HFFc6 (cell line): Measurements from ENCODE around the gene TBC1D24. TPM values are rescaled to one million over a fixed set of nuclear protein-coding genes. Genes with fewer than 3 reads are reported as not detected.
A peak's percentile ranks its signal among the peaks of the same experiment; 100 is the strongest.
"Not testable (repeated sequence)": the region's sequence is repeated elsewhere in the genome, so short reads cannot be mapped to it uniquely, and the experiment has no call there.

Experiments
- DNase-seq: peaks from one replicate; pipeline ENCODE4 v3.0.0-alpha.2; 2018
- H3K27ac Mint-ChIP-seq: 2 replicates; pipeline ENCODE4 v1.8.0; 2020; ENCODE audit warnings: mild to moderate bottlenecking, mixed read lengths
- H3K27me3 Mint-ChIP-seq: 2 replicates; pipeline ENCODE4 v1.8.0; 2021; ENCODE audit warnings: mild to moderate bottlenecking, moderate library complexity, mixed read lengths; ENCODE audit not compliant: insufficient read depth
- H3K36me3 Mint-ChIP-seq: 2 replicates; pipeline ENCODE4 v1.8.0; 2021; ENCODE audit warnings: low read depth, mixed read lengths
- H3K4me1 Mint-ChIP-seq: 2 replicates; pipeline ENCODE4 v1.8.0; 2020; ENCODE audit warnings: low read depth, mixed read lengths
- H3K4me3 Mint-ChIP-seq: 2 replicates; pipeline ENCODE4 v1.8.0; 2020; ENCODE audit warnings: mild to moderate bottlenecking, moderate library complexity, mixed read lengths
- H3K9me3 Mint-ChIP-seq: 2 replicates; pipeline ENCODE4 v1.8.0; 2020; ENCODE audit warnings: mild to moderate bottlenecking, mixed read lengths
- total RNA-seq, 6 experiments: library from RNA; stranded (reverse); fragmentation: NEBNext Ultra II Directional; extraction: Animal tissue kit (Norgen Biotek cat#: 25700); gene quantifications; 2 replicates in 1 of 6; 3 replicates in 5 of 6; pipeline ENCODE4 v1.2.3, GENCODE V29; 2021
- TF ChIP-seq, protein P1 (sequence below): fragments of 200-600 bp; sonication (generic); IDR thresholded peaks from 2 replicates; pipeline ENCODE4 v1.5.0; 2021; ENCODE audit warnings: antibody characterized with exemption, mild to moderate bottlenecking

Gene TBC1D24
- total RNA-seq, 6 experiments from 2014 or later = 15.8 to 30.3 (median 19.0) TPM

GRCh38 chr16:2432801-2433505, 42.0 kb upstream of the TBC1D24 start:
- Mint-ChIP-seq H3K36me3 (peaks cover 22% of the 10 kb centered on the region; the same call in 1 of the 2 replicates), H3K4me3 (no peak overlapping the region), H3K9me3 (no peaks in the 10 kb centered on the region), H3K4me1 (peaks cover 21% of the 10 kb centered on the region), H3K27ac (0 out of 2 replicates have a peak overlapping the region, but pooled peaks have one; percentile 24), H3K27me3 (no peaks in the 10 kb centered on the region)
- no peak for DNase-seq
- TF ChIP-seq, protein P1, sequence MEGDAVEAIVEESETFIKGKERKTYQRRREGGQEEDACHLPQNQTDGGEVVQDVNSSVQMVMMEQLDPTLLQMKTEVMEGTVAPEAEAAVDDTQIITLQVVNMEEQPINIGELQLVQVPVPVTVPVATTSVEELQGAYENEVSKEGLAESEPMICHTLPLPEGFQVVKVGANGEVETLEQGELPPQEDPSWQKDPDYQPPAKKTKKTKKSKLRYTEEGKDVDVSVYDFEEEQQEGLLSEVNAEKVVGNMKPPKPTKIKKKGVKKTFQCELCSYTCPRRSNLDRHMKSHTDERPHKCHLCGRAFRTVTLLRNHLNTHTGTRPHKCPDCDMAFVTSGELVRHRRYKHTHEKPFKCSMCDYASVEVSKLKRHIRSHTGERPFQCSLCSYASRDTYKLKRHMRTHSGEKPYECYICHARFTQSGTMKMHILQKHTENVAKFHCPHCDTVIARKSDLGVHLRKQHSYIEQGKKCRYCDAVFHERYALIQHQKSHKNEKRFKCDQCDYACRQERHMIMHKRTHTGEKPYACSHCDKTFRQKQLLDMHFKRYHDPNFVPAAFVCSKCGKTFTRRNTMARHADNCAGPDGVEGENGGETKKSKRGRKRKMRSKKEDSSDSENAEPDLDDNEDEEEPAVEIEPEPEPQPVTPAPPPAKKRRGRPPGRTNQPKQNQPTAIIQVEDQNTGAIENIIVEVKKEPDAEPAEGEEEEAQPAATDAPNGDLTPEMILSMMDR = no peak

GRCh38 chr16:2435236-2435635, 39.7 kb upstream of the TBC1D24 start:
- not testable (repeated sequence) for H3K27ac Mint-ChIP-seq, H3K4me3 Mint-ChIP-seq, H3K27me3 Mint-ChIP-seq, H3K9me3 Mint-ChIP-seq, H3K4me1 Mint-ChIP-seq, DNase-seq
- H3K36me3 Mint-ChIP-seq = peaks cover 30% of the 10 kb centered on the region

DNA sequence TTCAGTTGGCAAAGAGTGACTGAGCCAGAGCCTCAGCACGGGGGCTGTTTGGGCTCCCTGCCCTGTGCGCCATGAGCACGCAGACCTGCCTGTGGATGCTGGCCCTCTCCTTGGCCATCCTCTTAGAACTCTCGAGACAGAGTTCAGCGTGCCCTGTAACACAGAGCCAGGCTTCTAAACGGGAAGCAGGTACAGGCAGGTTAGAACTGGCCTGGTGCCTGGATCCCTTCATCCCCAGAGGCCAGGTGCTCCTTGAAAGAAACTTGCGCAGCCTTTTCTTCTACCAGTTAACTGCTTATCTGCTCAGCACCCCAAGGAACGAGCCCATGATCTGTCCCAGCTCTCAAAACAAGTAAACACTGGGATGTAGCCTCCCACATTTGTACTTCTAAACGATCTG, 38.8 kb upstream of the TBC1D24 start:
- Mint-ChIP-seq H3K36me3 (peaks cover 26% of the 10 kb centered on the region), H3K4me1 (peaks cover 1% of the 10 kb centered on the region), H3K9me3 (no peaks in the 10 kb centered on the region), H3K4me3 (no peak overlapping the region), H3K27me3 (no peaks in the 10 kb centered on the region), H3K27ac (no peak overlapping the region)
- DNase-seq = no peak
- TF ChIP-seq, protein P1 = no peak

- TF ChIP-seq, protein P1 = no peak
- Mint-ChIP-seq H3K27ac (no peak overlapping the region), H3K9me3 (no peaks in the 10 kb centered on the region), H3K4me1 (no peaks in the 10 kb centered on the region), H3K36me3 (peaks cover 26% of the 10 kb centered on the region), H3K27me3 (no peaks in the 10 kb centered on the region), H3K4me3 (no peak overlapping the region)
- DNase-seq = no peak
Observed at GRCh38 chr16:2437032-2437790, 37.7 kb upstream of the TBC1D24 start.

DNA sequence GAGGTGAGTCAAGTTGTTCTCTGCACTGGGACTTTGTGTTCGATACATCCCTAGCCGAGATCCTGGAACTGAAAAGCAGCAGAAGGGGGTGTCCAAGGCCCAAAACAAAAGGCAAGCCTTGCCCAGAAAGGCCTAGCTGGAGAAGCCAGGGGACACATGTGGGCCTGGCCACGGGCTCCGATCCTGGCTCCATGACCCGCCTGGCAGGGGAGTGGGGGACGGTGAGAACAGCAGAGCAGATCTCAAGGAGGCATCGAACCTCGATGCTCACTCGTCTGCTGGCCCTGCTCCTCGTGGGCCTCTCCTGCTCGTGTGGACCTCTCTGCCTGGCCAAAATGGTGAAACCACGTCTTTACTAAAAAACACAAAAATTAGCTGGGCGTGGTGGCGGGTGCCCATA, 36.8 kb upstream of the TBC1D24 start:
- Mint-ChIP-seq H3K36me3 (peaks cover 25% of the 10 kb centered on the region), H3K27ac (no peak overlapping the region), H3K4me1 (no peaks in the 10 kb centered on the region), H3K27me3 (peaks cover 1% of the 10 kb centered on the region; the same call in 1 of the 2 replicates), H3K4me3 (no peak overlapping the region), H3K9me3 (no peaks in the 10 kb centered on the region)
- TF ChIP-seq, protein P1 = no peak
- DNase-seq = no peak

- peaks cover 20% of the 10 kb centered on the region for H3K36me3 Mint-ChIP-seq
- no peaks in the 10 kb centered on the region for H3K9me3 Mint-ChIP-seq
- DNase-seq = no peak
- peaks cover 2% of the 10 kb centered on the region; the same call in 1 of the 2 replicates for H3K27me3 Mint-ChIP-seq
- no peak overlapping the region for H3K27ac Mint-ChIP-seq
- H3K4me3 Mint-ChIP-seq = no peak overlapping the region
- no peaks in the 10 kb centered on the region for H3K4me1 Mint-ChIP-seq
- TF ChIP-seq, protein P1 = no peak
Observed at GRCh38 chr16:2439598-2439997, 35.3 kb upstream of the TBC1D24 start.

DNA sequence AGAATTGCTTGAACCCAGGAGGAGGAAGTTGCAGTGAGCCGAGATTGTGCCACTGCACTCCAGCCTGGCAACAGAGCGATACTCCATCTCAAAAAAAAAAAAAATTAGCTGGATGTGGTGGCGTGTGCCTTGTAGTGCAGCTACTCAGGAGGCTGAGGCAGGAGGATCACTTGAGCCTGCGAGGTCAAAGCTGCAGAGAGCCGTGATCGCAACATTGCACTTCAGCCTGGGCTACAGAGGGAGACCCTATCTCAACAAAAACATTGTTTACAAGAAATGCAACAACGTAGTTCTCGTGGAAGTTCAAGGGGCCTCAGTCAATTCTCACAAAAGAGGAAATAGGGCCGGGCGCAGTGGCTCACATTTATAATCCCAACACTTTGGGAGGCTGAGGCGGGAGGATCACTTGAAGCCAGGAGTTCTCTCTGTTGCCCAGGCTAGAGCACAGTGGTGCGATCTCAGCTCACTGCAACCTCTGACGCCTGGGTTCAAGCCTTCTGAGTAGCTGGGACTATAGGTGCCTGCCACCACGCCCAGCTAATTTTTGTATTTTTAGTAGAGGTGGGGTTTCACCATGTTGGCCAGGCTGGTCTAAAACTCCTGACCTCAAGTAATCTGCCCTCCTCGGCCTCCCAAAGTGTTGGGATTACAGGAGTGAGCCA, 33.7 kb upstream of the TBC1D24 start:
- Mint-ChIP-seq H3K27ac (peak overlapping the region; percentile 37; the same call in 1 of the 2 replicates), H3K36me3 (peaks cover 21% of the 10 kb centered on the region)
- not testable (repeated sequence) for H3K4me3 Mint-ChIP-seq, DNase-seq, H3K27me3 Mint-ChIP-seq, H3K4me1 Mint-ChIP-seq, H3K9me3 Mint-ChIP-seq
